Hippocampal formation (tissue), 2 donors: ENCODE data around the gene MSL1.

Experiments
- DNase-seq, 2 donors: peaks; one replicate each; lab custom pipeline; 2025; lab: John Stamatoyannopoulos, UW

Gene MSL1, protein sequence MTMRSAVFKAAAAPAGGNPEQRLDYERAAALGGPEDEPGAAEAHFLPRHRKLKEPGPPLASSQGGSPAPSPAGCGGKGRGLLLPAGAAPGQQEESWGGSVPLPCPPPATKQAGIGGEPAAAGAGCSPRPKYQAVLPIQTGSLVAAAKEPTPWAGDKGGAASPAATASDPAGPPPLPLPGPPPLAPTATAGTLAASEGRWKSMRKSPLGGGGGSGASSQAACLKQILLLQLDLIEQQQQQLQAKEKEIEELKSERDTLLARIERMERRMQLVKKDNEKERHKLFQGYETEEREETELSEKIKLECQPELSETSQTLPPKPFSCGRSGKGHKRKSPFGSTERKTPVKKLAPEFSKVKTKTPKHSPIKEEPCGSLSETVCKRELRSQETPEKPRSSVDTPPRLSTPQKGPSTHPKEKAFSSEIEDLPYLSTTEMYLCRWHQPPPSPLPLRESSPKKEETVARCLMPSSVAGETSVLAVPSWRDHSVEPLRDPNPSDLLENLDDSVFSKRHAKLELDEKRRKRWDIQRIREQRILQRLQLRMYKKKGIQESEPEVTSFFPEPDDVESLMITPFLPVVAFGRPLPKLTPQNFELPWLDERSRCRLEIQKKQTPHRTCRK

DNA sequence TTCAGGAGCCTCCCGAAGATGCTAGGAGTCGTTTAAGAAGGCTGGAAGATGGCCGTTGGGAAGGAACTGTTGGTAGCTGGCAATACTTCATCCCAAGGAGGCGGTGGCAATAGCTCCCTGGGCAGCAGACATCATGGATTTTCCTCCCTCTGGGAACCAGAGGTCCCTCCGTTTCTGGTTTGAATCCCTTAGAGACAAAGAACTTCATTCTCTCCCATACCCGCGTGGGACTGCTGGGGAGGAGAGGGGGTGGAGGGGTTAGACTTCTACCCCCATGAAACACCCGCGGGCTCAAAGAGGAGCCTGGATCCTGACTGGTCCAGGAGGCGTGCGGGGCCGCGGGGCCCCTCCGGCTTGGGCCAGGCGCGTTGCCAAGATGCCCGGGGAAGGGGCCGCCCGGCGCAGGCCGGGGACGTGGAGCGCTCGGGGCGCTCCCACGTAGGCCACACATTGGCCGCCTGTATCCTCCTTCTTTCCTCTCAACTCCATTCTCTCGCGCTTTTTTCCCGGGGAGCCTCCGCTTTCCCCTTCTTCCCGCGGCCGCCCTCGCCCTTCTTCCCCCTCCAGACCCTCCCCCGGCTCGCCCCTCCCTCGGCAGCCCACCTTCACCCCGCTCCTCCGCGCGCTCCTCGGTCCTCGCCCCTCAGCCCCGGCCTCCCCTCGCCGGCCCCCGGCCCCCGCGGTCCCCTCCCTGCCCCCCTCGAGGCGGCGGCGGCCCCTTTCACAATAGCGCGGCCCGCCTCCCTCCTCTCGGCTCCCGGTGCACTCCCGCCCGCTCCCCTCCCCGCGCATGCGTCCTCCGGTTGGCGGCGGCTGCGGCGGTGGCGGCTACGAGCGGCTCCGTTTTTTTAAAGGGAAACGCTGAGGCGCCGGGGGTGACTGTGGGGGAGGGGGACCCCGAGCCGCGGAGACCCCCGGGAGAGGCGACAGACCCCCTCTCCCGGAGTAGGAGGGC lies at the start of gene MSL1:
TSS of gene MSL1 (plus strand) at position 791 of the 955 bp plus-strand sequence. CDS start 642 bp downstream, outside the sequence.
- peak; percentile 80 to 85 for DNase-seq

DNA sequence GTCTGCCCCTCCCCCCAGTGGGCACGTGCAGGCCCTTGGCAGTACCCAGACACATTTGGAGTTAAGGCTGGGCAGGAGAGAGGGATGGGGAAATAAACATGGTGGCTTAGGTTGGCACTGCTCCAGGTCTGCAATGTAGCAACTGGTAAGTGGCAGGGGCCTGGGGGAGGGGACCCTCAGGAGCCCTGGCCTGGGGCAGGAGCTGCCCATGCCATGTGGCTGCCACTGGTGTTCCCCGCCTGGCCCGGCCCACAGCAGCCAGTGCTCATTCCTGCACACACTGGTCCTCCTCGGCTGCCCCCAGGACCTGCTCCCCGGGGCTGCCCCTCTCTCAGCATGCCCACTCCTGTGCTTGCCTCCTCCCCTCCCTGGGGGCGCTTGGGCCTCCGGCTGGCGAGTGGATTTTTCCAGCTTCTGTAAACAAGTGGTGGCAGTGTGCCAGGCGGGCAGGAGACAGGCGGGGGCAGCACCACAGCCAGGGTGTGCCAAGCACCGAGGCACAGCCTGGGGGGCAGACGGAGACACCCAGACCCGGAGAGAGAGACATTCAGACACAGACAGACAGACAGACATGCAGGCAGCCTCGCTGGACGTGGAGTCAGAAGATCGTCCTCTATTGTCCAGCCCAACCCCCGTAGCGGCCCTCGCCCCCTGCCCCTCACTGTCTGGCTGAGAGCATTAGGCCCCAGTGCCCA lies 49.6 kb upstream of the MSL1 start:
- peak; percentile 92 to 95 for DNase-seq

- DNase-seq = no peak
Measured at GRCh38 chr17:40072735-40073346, 48.9 kb upstream of the MSL1 start.

GRCh38 chr17:40073454-40074174 lies 48.2 kb upstream of the MSL1 start:
- no peak for DNase-seq

- no peak for DNase-seq
Measured at GRCh38 chr17:40074175-40074512, 47.6 kb upstream of the MSL1 start.

- DNase-seq = no peak
Measured at GRCh38 chr17:40074871-40075200, 46.9 kb upstream of the MSL1 start.

DNA sequence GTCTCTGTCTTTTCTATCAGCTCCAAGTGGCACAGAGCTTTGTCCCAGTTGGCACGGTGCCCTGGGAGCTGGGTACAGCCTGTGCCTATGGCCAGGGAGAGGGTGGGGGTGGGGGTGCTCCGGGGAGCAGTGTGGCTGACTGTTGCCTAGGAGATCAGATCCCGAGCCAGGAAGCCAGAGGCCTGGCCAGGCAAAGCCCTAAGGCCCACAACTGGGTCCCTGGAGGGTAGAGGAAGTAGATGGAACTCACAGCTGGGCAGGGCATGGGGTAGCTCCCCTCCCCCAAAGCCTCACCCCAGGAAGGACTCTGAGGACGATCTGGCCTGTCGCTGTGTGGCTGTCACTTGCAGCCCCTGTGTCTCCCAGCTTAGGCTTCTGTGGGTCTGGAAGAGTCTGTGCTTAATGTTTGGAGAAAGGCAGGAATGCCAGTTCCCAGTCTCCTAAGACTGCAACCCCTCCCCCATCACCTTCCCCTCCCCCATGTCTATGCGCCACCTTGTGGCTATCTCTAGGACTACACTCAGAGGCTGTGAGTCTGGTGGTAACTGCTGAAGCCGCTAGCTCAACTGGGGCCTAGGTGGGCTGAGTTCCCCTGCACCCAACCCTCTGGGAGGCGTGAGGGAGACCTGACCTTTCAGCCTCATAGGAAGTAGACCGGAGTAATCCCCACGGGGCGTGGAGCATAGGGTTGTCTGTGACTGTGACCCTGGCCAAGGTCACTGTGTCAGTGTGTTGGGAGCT lies 46.4 kb upstream of the MSL1 start:
- peak; percentile 74 to 88 for DNase-seq

DNA sequence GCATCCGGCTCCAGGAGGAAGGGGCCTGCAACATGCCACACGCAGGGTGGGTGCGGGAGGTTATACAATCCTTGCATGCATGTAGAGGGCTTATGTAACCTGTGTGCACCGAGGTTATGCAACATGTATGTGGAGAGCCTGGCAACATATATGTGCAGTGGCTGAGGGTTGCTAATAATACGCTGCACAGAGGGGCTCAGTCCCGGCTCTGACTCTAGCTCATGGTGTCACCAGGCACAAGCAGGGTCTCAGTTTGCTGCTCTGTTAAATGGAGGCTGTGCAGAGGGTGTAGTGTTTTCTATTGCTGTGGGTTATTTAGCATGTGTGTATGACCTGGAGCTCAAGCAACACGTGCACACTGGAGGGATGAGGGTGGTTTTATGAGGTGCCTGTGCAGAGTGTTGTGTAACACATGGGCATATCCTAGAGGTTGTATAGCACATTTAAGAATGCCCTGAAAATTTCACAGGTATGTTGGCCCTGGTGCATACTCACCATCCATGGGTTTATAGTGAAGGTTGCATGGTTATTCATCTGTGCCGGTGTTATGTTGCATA lies 45.8 kb upstream of the MSL1 start:
- no peak for DNase-seq

GRCh38 chr17:40076591-40076990 lies 45.2 kb upstream of the MSL1 start:
- DNase-seq = no peak

DNA sequence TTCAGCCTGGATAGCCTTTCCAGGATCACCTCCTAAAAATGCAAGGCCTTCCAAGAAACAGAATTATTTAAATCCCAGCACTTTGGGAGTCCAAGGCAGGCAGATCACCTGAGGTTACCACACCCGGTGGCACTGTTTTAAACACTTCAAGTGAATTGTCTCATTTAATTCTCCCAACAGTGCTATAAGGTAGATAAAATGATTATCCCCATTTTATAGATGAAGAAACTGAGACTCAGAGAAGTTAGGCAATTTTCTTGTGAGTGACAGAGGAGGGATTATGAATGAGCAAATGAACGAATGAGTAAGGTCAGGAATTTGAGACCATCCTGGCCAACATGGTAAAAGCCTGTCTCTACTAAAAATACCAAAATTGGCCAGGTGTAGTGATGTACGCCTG lies 42.2 kb upstream of the MSL1 start:
- DNase-seq = no peak

DNA sequence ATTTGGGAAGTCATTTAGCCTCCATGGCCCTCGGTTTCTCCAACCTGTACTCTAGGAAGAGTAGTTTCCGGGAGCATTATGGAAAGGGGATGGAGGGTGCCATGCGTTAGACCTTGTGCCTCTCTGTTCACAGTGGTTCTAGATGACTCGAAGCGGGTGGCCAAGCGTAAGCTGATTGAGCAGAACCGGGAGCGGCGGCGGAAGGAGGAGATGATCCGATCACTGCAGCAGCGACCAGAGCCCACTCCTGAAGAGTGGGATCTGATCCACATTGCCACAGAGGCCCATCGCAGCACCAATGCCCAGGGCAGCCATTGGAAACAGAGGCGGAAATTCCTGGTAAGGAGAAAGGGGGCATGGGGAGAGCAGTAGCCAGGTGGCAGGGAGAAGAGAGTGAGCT lies 37.3 kb upstream of the MSL1 start:
- DNase-seq = no peak

DNA sequence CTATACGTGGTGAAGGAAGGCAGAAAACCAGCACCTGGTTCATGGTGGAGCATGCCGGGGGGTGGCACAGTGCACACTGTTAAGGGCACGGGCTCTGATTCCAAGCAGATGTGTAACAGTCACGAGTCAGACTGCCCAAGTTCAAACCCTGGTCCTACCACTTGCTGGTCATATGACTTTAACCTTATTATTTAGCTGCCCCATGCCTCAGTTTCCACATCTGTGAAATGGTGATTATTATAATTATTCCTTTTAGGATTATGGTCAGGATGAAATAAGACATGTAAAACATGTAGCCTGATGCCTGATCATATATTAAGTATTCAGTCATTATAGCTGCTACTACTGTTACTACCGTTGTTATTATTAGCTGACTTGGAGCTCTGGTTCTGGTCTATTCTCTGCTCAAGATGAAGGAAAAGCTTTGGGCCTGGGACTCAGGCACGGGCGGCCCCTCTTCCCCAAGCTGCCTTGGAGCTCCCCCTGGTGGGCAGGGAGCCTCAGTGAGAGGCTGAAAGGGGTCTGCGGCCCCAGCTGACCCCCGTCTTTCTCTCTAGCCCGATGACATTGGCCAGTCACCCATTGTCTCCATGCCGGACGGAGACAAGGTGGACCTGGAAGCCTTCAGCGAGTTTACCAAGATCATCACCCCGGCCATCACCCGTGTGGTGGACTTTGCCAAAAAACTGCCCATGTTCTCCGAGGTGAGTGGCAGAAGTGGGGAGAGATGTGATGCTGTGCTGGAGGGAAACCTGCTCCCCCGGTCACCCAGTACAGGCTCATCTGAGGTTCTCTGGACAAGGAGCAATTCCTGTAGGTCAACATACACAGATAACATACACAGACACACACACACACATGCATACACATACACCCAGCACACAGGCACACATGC lies 35.4 kb upstream of the MSL1 start:
- DNase-seq = no peak

DNA sequence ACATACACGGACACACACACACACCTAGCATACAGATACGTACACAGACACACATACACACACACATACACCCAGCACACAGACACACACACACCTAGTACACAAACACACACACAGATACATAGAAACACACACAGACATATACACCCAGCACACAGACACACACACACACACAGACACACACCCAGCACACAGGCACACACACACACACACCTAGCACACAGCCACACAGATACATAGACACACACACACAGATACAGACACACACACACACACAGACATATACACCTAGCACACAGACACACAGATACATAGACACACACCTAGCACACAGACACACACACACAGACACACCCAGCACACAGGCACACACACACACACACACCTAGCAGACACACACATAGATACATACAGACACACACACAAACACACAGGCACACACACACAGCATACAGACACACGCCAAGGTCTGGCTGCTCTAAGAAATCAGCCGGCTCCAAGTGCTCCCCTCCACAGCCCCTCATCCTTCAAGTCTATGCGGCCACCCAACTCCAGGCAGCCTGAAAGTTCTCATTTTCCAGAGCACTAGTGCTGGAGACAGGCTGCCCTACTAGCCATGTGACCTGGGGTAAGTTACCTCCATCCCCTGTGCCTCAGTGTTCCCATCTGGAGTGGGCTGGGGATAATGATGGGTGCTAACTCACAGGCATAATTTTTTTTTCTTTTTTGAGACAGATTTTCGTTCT lies 34.5 kb upstream of the MSL1 start:
- DNase-seq = no peak

DNA sequence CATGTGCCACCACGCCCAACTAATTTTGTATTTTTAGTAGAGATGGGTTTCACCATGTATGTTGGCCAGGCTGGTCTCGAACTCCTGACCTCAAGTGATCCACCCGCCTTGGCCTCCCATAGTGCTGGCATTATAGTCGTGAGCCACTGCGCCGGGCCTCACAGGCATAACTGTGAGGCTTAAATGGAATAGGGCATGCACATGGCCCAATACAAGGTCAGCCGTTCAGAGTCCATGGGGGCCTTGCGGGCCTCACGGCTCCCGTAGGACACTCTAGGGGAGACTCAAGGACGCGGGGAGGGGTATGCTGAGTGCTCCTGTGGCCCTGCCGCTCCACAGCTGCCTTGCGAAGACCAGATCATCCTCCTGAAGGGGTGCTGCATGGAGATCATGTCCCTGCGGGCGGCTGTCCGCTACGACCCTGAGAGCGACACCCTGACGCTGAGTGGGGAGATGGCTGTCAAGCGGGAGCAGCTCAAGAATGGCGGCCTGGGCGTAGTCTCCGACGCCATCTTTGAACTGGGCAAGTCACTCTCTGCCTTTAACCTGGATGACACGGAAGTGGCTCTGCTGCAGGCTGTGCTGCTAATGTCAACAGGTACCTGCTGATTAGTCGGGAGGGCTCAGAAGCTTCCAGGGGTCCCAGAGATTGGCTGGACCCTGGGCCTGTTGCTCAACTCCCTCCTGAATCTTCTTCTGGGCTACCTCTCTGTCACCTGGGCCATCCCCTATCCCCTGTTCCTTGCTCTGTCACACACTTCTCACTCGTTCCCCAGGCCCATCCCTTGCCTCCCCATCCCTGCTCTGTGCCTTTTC lies 33.7 kb upstream of the MSL1 start:
- no peak for DNase-seq

- DNase-seq = no peak
Measured at GRCh38 chr17:40089077-40089895, 32.5 kb upstream of the MSL1 start.
